HepG2 (cell line): ENCODE data around the gene GLIS1. TPM values are rescaled to one million over a fixed set of nuclear protein-coding genes. Genes with fewer than 3 reads are reported as not detected.

Source experiments
- ZSCAN9 ChIP-seq: IDR thresholded peaks from 2 replicates; pipeline ENCODE4 v1.6.1; 2016; ENCODE audit warnings: borderline replicate concordance
- polyA plus RNA-seq, 8 experiments: library from polyadenylated mRNA; depleted of rRNA in 3 of 8; stranded (reverse) in 7 of 8; unstranded in 1 of 8; fragments of >200 nt; fragmentation: Illumina TruSeq in 4 of 8; extraction: Trizol in 4 of 8; gene quantifications; 2 replicates each; pipeline versions ENCODE4 v1.2.1 to v1.2.3, GENCODE V29; 2011 to 2016; ENCODE audit warnings: low read depth in 4 of 8, missing spikeins in 1 of 8, mixed read lengths in 1 of 8; ENCODE audit not compliant: insufficient read depth in 1 of 8
- total RNA-seq, 5 experiments: library from RNA; depleted of rRNA; stranded (reverse); fragments of >200 nt; fragmentation: Illumina TruSeq; extraction: Trizol; gene quantifications; 2 replicates each; pipeline ENCODE4 v1.2.3, GENCODE V29; 2016; ENCODE audit warnings: low read depth in 1 of 5
- TF ChIP-seq, protein P1 (sequence below): sonication (generic); formaldehyde crosslinking; IDR thresholded peaks from one replicate; pipeline ENCODE4 v1.5.1; 2020; ENCODE audit warnings: mild to moderate bottlenecking, missing genetic modification reagents; ENCODE audit errors: not compliant biosample characterization
- TF ChIP-seq, protein P2 (sequence below): sonication (generic); formaldehyde crosslinking; IDR thresholded peaks from 2 replicates; pipeline ENCODE4 v1.4.0; 2020; ENCODE audit warnings: mild to moderate bottlenecking, low read depth, missing genetic modification reagents

The GLIS1 gene
- total and polyA plus RNA-seq, 2 of the 13 experiments (the other 11 are each of a cell fraction or from before 2014, with no cell fraction given) = 0.03 TPM; not detected in 1

GRCh38 chr1:53662169-53662568, 76.8 kb downstream of the GLIS1 start (continued):
- TF ChIP-seq, protein P1, sequence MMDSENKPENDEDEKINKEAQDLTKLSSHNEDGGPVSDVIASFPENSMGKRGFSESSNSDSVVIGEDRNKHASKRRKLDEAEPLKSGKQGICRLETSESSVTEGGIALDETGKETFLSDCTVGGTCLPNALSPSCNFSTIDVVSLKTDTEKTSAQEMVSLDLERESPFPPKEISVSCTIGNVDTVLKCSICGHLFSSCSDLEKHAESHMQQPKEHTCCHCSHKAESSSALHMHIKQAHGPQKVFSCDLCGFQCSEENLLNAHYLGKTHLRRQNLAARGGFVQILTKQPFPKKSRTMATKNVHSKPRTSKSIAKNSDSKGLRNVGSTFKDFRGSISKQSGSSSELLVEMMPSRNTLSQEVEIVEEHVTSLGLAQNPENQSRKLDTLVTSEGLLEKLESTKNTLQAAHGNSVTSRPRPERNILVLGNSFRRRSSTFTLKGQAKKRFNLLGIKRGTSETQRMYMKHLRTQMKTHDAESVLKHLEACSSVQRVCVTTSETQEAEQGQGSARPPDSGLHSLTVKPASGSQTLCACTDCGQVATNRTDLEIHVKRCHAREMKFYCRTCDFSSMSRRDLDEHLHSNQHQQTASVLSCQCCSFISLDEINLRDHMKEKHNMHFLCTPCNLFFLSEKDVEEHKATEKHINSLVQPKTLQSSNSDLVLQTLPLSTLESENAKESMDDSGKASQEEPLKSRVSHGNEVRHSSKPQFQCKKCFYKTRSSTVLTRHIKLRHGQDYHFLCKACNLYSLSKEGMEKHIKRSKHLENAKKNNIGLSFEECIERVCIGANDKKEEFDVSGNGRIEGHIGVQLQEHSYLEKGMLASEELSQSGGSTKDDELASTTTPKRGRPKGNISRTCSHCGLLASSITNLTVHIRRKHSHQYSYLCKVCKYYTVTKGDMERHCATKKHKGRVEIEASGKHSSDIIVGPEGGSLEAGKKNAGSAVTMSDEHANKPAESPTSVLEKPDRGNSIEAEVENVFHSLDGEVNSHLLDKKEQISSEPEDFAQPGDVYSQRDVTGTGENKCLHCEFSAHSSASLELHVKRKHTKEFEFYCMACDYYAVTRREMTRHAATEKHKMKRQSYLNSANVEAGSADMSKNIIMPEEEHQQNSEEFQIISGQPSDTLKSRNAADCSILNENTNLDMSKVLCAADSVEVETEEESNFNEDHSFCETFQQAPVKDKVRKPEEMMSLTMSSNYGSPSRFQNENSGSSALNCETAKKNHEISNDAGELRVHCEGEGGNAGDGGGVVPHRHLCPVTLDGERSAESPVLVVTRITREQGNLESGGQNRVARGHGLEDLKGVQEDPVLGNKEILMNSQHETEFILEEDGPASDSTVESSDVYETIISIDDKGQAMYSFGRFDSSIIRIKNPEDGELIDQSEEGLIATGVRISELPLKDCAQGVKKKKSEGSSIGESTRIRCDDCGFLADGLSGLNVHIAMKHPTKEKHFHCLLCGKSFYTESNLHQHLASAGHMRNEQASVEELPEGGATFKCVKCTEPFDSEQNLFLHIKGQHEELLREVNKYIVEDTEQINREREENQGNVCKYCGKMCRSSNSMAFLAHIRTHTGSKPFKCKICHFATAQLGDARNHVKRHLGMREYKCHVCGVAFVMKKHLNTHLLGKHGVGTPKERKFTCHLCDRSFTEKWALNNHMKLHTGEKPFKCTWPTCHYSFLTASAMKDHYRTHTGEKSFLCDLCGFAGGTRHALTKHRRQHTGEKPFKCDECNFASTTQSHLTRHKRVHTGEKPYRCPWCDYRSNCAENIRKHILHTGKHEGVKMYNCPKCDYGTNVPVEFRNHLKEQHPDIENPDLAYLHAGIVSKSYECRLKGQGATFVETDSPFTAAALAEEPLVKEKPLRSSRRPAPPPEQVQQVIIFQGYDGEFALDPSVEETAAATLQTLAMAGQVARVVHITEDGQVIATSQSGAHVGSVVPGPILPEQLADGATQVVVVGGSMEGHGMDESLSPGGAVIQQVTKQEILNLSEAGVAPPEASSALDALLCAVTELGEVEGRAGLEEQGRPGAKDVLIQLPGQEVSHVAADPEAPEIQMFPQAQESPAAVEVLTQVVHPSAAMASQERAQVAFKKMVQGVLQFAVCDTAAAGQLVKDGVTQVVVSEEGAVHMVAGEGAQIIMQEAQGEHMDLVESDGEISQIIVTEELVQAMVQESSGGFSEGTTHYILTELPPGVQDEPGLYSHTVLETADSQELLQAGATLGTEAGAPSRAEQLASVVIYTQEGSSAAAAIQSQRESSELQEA (CRISPR knock-in tag) = no peak
- TF ChIP-seq ZSCAN9 (CRISPR knock-in tag) = no peak
- TF ChIP-seq, protein P2, sequence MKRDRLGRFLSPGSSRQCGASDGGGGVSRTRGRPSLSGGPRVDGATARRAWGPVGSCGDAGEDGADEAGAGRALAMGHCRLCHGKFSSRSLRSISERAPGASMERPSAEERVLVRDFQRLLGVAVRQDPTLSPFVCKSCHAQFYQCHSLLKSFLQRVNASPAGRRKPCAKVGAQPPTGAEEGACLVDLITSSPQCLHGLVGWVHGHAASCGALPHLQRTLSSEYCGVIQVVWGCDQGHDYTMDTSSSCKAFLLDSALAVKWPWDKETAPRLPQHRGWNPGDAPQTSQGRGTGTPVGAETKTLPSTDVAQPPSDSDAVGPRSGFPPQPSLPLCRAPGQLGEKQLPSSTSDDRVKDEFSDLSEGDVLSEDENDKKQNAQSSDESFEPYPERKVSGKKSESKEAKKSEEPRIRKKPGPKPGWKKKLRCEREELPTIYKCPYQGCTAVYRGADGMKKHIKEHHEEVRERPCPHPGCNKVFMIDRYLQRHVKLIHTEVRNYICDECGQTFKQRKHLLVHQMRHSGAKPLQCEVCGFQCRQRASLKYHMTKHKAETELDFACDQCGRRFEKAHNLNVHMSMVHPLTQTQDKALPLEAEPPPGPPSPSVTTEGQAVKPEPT = no peak
